Activated CD4-positive, alpha-beta T cell treated with anti-CD3 and anti-CD28 coated beads, Interleukin-2, amount 50 U/mL, for 1 hour (primary cell): ENCODE measurements around the gene RPS17.
"Not testable (repeated sequence)": the region's sequence is repeated elsewhere in the genome, so short reads cannot be mapped to it uniquely, and the experiment has no call there.

Experiments
- DNase-seq: peaks from one replicate; pipeline ENCODE4 v3.0.0-alpha.2; 2020

Gene RPS17

DNA sequence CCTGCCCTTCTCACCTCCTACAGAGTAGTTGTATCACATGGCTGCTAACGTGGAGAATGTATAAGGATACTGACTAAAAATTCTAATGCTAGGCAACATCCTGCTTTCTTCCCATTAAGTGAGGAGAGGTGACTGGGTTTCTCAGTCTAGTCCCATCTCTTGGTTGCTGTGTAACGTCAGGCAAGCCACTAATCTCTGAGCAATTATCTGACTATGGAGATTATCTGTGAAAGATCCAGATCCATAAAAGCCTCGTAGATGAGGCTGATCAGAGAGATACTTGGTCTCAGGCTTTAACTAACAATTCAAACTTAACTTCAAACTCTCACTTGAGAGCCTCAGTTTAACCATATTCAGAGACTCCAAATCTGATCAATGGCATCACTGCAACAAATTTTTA is 4.7 kb upstream of the RPS17 start:
- no peak for DNase-seq

GRCh38 chr15:82544431-82544830 is 4.2 kb upstream of the RPS17 start:
- no peak for DNase-seq

DNA sequence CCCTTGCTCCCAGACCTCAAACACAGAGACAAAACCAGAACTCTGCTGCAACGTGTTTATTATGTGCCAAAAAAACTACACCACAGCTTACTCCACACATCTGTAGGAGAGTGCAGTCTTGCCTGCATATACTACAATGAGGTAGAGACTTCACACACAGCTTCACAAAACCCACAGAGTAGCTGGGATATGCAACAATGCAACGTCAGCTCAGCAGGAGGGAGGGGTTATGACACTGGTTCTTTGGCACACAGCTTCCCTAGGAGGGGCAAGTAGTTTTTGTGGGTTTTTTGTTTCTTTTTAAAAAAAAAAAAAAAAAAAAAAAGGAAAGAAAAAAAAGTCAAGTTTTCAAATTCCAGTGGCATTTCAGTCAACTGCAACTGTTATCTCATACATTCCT is 2.9 kb upstream of the RPS17 start:
- no peak for DNase-seq

DNA sequence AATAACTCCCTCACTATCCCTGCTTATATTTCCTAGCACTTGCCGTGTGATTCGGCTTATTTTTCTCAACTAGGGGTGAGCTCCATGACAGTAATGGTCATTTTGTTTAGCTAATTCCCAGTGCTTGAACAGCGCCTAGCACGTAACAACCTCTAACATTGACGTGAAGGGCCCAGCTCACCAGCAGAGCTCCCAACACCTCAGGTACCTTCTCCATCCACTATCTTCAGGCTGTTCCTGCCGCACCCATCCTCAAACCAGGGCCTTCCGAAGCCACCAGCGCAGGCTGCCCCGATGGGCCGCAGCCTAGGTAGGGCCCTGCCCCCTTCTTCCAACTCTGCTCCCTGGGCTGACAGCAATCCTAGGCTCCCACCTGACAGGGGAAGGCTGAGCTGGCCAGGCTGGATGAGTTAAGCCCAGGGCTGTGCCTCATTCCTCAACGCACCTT is 751 bp upstream of the RPS17 start:
- DNase-seq = no peak

- no peak for DNase-seq
These were observed 584 bp downstream of the RPS17 start for GRCh38 chr15:82539691-82540054.

GRCh38 chr15:82538961-82539690 is 1.1 kb downstream of the RPS17 start:
- DNase-seq = no peak

GRCh38 chr15:82537351-82537908 is 2.8 kb downstream of the RPS17 start:
- no peak for DNase-seq

GRCh38 chr15:82536409-82537350 is 3.6 kb downstream of the RPS17 start:
- no peak for DNase-seq

GRCh38 chr15:82535566-82536408 is 4.5 kb downstream of the RPS17 start:
- no peak for DNase-seq

DNA sequence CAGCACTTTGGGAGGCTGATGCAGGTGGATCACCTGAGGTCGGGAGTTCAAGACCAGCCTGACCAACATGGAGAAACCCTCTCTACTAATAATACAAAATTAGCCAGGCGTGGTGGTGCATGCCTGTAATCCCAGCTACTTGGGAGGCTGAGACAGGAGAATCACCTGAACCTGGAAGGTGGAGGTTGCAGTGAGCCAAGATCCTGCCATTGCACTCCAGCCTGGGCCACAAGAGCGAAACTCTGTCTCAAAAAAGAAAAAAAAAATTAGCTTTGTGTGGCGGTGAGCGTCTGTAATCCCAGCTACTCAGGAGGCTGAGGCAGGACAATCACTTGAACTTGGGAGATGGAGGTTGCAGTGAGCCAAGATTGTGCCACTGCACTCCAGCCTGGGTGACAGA is 5.1 kb downstream of the RPS17 start:
- not testable (repeated sequence) for DNase-seq

GRCh38 chr15:82534457-82534861 is 5.8 kb downstream of the RPS17 start:
- not testable (repeated sequence) for DNase-seq

DNA sequence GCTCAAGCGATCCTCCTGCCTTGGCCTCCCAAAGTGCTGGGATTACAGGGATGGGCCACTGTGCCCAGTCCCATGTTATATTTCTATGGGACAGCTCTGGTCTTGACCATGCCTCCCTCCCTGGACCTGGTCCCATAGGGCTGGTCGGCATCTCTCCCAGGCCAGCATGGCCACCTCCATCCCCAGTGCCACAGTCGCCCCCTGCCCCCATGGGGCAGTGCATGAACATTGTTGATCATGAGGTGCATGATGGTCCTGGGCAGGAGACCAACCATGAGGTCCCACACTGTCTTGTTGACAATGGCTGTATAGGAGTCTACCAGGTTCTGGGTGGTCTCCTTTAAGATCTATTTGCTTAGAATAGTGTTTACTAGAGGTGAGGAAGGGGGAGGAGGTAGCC is 6.5 kb downstream of the RPS17 start:
- DNase-seq = no peak

GRCh38 chr15:82532991-82533481 is 7.2 kb downstream of the RPS17 start:
- no peak for DNase-seq

DNA sequence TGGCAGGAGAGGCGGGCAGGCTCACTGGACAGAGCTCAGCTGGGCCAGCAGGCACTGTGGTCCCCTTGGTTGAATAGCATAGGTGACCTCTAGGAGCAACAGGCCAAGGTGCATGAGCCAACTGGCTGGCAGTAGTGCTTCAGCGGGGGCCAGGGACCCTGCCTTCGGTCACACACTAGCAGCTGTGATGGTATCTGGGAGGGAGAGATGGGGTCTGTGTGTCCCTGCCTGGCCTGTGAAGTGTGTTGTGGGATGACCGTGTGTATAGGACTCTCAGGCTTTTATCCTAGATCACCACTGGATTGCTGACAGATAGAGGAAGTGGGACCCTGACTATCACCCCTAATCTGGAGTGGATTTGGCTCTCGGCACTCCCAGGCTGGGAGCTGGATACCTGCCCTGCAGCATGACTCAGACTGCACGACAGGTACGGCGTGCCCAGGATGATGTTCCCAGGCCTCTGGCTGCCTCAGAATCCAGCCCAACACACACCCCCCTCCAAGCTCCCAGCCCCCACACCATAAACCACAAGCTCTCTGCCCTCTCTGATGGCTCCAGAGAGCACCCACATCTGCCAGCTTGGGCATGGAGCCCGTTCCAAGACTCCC is 7.8 kb downstream of the RPS17 start:
- no peak for DNase-seq

DNA sequence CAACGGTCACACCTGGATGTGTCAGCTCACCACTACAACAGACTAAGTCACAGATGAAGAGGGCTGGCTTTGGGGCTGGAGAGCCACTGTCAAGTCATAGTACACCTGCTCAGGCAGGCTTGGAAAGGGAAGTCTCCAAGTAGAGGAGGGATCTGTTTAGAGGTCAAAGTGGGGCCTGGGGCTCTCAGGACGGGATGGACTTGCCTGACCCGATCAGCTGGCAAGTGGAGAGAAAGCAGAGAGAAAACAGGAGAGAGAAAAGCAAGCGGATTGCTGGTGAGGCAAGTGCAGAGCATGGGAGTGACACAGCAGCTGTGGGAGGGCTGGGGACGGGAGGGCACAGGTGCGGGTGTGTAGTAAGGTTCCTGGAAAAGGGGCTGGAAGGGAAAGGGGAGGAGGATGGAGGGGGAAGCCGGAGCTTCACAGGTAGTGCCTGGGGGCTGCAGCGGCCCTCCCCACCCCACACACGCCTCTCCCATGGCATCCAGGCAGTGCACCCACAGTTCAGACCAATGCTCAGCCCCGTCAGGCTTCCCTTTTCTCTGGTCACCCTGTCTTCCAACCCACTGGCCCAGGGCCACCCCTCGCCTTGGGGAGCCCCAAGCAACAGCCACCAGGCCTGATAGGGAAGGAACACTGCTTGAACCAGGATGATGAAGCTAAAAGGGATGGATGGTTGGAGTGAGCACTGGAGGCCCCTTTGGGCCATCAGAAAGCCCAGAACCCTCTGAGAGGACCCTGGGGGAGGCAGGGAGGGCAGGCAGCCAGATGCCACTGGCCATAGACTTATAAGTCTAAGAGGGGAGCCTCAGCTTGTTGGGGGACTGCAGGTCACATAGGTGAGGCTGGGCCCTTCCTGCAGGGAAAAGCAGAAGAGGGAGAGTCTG is 8.5 kb downstream of the RPS17 start:
- no peak for DNase-seq

DNA sequence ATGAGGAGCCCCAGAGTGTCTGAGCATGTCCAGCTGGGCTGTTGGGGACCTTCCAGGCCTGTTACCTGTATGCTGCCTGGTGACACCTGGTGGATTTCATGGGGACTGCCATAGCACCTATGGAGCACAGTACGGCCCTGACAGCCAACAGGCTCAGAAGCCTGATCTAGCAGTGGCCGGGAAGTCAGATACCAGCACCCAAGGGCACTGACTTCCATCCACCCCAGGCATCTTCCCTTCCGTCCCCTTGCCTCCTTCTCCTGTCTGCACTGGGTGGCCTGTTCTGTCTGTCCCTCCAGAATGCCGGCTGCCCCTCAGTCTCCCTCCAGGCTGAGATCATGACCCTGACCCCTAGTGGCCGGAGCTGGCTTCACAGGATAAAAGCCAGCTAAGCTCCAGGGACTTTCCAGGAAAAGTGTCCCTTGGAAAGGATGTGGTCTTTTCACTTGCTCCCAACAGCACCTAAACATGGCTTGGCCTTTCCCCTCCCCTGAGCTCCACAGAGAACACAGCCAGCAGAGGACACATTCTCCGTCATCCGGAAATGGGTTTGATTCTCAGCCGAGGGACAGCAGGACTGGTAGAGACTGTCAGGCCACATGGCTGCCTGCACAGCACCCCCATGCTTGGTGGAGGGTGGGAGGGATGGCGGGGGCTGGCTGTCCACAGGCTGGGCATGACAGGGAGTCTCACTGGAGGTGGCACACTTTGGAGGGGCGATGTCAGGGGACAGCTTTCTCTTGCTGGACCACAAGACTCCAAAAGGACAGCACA is 9.5 kb downstream of the RPS17 start:
- peak; percentile 67 for DNase-seq

DNA sequence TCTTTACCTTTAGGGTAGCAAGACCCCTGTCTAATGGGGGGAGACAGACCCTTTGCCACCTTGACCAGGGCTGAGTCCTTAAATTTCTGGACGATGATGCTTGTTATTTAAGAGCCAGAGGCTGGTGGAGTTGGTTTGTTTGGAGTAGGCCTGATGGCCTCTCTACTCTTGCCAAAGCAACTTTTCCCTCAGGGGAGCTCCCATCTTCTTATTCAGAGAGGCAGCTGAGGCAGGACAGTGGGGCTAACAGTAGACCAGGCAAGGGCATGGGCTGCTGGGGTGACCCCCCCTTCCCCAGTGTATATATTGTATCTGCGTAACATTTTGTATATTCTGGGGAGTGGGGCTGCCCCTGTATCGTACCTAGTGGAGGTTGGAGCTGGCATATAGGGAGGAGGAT is 10.3 kb downstream of the RPS17 start:
- no peak for DNase-seq

- DNase-seq = not testable (repeated sequence)
These were observed 26.7 kb downstream of the RPS17 start for GRCh38 chr15:82513587-82513986.

DNA sequence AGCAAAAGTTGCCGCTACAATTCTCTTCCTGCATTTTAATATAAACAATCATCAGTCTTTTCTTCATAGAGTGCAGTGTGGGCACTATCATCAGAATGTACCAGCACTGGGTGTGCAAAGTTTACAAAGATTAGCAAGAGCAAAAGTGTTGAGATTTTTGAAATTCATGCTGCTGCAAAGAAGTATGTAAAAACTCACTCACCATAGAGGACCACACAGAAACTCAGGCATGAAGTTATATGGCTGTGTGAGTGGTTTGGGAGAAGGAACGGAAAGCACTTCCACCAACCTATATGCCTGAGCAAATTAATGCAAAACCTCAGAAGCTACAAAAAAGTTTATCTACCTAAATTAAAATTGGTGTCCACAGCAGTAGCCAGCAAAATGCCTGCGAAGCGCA is 32.6 kb downstream of the RPS17 start:
- DNase-seq = not testable (repeated sequence)

DNA sequence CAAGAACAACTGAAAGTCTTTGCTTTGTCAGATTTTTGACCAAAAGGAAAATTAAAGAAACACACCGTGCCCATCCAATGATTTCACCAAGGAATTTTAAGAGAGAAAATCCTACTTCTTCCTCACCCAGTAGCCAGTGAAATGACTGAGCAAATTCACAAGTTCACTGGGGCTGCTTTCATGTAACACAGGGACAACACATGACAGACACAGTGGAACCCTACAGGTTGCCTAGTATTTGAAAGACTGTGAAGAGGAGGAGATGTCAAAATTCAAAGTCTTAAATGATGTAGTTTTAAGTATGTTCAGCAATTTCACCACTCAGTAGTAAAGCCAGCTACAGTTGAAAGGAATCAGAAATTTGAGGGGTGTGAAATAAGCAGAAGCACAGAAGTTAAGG is 33.2 kb downstream of the RPS17 start:
- not testable (repeated sequence) for DNase-seq
